Suprapubic skin (tissue), 4 donors: ENCODE results near the gene NELL1. TPM values are rescaled to one million over a fixed set of nuclear protein-coding genes. Genes with fewer than 3 reads are reported as not detected.

Experiments
- DNase-seq, 2 donors: peaks; one replicate each; pipeline ENCODE4 v3.0.0-alpha.2; 2019; ENCODE audit warnings: low spot score in 2 of 2
- H3K27ac ChIP-seq: fragments of 200-600 bp; sonication (generic); one replicate; pipeline ENCODE4 v1.5.1; 2019
- H3K27me3 ChIP-seq: fragments of 200-600 bp; sonication (generic); one replicate; pipeline ENCODE4 v1.5.1; 2019
- H3K36me3 ChIP-seq: fragments of 200-600 bp; sonication (generic); one replicate; pipeline ENCODE4 v1.5.1; 2019
- H3K4me1 ChIP-seq: fragments of 200-600 bp; sonication (generic); one replicate; pipeline ENCODE4 v1.5.1; 2019
- H3K4me3 ChIP-seq: fragments of 200-600 bp; sonication (generic); one replicate; pipeline ENCODE4 v1.5.1; 2019; ENCODE audit warnings: mild to moderate bottlenecking
- H3K9me3 ChIP-seq: fragments of 200-600 bp; sonication (generic); one replicate; pipeline ENCODE4 v1.5.1; 2019
- EP300 ChIP-seq: sonication (generic); formaldehyde crosslinking; IDR thresholded peaks from one replicate; pipeline ENCODE4 v1.6.1; 2017; ENCODE audit warnings: antibody characterized with exemption
- POLR2A ChIP-seq, 2 donors: fragments of 450-650 bp; IDR thresholded peaks; one replicate each; pipeline ENCODE4 v1.6.1; 2017; ENCODE audit warnings: antibody characterized with exemption in 2 of 2, mild to moderate bottlenecking in 2 of 2, moderate library complexity in 2 of 2
- POLR2AphosphoS5 ChIP-seq, 3 donors: sonication (generic); formaldehyde crosslinking; IDR thresholded peaks; one replicate each; pipeline ENCODE4 v1.6.1; 2017; ENCODE audit warnings: antibody characterized with exemption in 3 of 3
- WGBS: methylation state at CpG from one replicate; pipeline ENCODE4 v1.1.5; 2018; 5-methylcytosine and 5-hydroxymethylcytosine counted together
- total RNA-seq, 4 donors: library from RNA; depleted of rRNA; stranded (reverse); fragments of >200 nt; gene quantifications; one replicate each; pipeline ENCODE4 v1.1.0, GENCODE V29; 2016
- TF ChIP-seq, protein P1 (sequence below), 2 donors: fragments of 200-600 bp in 1 of 2; fragments of 450-650 bp in 1 of 2; sonication (generic) in 1 of 2; IDR thresholded peaks; one replicate each; pipeline ENCODE4 v1.5.1; 2016 to 2019; ENCODE audit warnings: antibody characterized with exemption in 2 of 2, mild to moderate bottlenecking in 1 of 2, moderate library complexity in 1 of 2

The NELL1 gene
- total RNA-seq, 4 donors from 2014 or later = 0.18 to 3.9 TPM; not detected in 2

DNA sequence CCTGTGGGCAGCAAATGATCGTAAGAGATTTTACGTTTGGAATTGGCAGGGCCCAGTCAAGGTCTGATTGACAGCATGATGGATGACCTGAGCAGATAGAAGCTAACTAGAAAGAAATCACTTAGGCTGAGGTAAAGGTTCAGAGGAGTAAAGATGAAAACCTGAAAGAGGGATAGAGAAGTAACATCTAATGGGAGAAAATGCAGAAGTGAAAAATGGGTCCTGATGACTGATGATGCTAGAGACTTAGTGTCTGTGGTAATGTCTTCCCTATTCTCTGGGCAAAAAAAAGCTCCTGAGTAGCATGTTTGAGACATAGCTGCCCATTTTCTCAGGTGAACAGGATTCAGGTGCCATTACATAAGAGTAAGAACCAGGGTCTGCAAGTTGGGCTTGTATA is 894.7 kb downstream of the NELL1 start:
- H3K27ac ChIP-seq = no peak overlapping the region
- 64% methylated on average over 2 of the region's 2 CpGs for WGBS
- H3K36me3 ChIP-seq = no peaks in the 10 kb centered on the region
- H3K27me3 ChIP-seq = no peaks in the 10 kb centered on the region
- H3K4me3 ChIP-seq = no peak overlapping the region
- no peaks in the 10 kb centered on the region for H3K4me1 ChIP-seq
- no peak for DNase-seq
- TF ChIP-seq POLR2AphosphoS5 (IDR thresholded peaks at IDR 0.05) = no peak
- no peak for TF ChIP-seq POLR2A (IDR thresholded peaks at IDR 0.05)
- TF ChIP-seq, protein P1, sequence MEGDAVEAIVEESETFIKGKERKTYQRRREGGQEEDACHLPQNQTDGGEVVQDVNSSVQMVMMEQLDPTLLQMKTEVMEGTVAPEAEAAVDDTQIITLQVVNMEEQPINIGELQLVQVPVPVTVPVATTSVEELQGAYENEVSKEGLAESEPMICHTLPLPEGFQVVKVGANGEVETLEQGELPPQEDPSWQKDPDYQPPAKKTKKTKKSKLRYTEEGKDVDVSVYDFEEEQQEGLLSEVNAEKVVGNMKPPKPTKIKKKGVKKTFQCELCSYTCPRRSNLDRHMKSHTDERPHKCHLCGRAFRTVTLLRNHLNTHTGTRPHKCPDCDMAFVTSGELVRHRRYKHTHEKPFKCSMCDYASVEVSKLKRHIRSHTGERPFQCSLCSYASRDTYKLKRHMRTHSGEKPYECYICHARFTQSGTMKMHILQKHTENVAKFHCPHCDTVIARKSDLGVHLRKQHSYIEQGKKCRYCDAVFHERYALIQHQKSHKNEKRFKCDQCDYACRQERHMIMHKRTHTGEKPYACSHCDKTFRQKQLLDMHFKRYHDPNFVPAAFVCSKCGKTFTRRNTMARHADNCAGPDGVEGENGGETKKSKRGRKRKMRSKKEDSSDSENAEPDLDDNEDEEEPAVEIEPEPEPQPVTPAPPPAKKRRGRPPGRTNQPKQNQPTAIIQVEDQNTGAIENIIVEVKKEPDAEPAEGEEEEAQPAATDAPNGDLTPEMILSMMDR (IDR thresholded peaks at IDR 0.05) = no peak
- no peak for TF ChIP-seq EP300
- no peaks in the 10 kb centered on the region for H3K9me3 ChIP-seq

DNA sequence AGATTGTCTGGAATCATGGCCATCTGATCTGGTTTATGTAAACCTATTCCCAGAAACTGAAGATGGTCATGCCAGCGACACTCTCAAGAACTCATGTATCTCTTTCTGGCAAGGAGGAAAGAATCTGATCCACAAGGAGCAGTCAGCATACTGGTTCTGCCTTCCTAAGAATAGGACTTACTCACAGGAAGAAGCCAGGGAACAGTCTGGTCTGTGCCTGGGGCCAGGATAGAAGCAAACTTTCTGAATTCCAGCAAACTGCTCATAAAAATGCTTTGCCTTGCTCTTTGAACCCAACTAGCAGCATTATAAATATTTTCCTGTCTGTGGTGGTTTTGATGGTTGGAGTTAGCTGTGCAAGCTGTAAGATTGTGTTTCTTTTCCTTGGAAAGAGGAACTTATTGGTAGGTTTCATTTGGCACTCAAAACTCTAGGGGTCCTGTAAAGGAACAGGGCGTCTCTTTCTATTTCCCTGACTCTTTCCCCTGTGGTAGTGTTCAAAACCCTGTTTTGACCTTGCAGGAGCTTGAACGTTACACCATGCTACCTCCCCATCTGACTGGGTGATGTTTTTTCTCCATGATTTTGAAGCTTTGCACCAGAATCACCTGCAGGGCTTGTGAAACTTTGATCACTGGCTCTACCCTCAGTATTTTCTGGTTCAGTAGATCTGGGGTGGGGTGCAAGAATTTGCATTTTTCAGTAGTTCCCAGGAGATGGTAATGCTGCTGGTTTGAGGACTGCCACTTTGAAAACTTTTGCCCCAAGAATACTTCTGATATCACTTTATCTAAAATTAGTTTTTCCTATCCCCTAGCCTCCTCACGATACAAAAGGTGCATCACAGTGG is 895.7 kb downstream of the NELL1 start:
- no peaks in the 10 kb centered on the region for H3K4me1 ChIP-seq
- no peaks in the 10 kb centered on the region for H3K27me3 ChIP-seq
- H3K4me3 ChIP-seq = no peak overlapping the region
- no peak for TF ChIP-seq POLR2A (IDR thresholded peaks at IDR 0.05)
- TF ChIP-seq POLR2AphosphoS5 (IDR thresholded peaks at IDR 0.05) = no peak
- TF ChIP-seq EP300 = no peak
- TF ChIP-seq, protein P1 (IDR thresholded peaks at IDR 0.05) = no peak
- WGBS = 70% methylated on average over 4 of the region's 4 CpGs
- H3K36me3 ChIP-seq = no peaks in the 10 kb centered on the region
- H3K9me3 ChIP-seq = no peaks in the 10 kb centered on the region
- H3K27ac ChIP-seq = no peak overlapping the region
- no peak for DNase-seq

DNA sequence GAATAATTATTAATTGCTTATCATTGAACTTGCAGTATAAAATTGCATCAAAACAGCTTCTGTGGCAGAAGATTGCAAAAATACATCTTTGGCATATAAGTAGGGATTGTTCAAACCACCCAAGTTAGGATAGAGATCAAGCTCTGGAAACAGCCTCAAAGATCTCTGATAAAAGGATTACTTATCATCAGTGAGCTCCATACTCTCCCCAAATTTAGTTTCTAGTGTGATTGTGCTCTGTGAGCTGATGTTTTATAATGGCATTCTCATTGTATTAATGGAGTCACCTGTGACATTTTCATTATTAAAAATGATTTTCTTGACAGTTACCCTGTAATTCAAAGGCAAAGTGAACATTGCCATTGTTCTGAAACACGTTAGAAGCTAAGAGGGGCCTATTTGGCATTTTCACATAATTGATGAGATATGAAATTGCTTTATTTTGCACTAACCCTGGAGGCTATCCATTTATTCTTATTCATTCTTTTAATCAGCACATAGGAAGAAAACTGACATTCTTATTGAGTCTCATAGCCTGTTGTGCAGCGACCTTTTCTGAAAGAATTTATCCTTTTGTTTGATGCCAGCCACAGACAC is 897.2 kb downstream of the NELL1 start:
- WGBS = 55% methylated on average over 2 of the region's 2 CpGs
- DNase-seq = no peak
- Histone ChIP-seq H3K4me1 (no peaks in the 10 kb centered on the region), H3K9me3 (no peaks in the 10 kb centered on the region), H3K27me3 (no peaks in the 10 kb centered on the region), H3K27ac (no peak overlapping the region), H3K36me3 (no peaks in the 10 kb centered on the region), H3K4me3 (no peak overlapping the region)
- TF ChIP-seq POLR2A (IDR thresholded peaks at IDR 0.05) (no peak), POLR2AphosphoS5 (IDR thresholded peaks at IDR 0.05) (no peak)
- TF ChIP-seq, protein P1 (IDR thresholded peaks at IDR 0.05) = no peak

DNA sequence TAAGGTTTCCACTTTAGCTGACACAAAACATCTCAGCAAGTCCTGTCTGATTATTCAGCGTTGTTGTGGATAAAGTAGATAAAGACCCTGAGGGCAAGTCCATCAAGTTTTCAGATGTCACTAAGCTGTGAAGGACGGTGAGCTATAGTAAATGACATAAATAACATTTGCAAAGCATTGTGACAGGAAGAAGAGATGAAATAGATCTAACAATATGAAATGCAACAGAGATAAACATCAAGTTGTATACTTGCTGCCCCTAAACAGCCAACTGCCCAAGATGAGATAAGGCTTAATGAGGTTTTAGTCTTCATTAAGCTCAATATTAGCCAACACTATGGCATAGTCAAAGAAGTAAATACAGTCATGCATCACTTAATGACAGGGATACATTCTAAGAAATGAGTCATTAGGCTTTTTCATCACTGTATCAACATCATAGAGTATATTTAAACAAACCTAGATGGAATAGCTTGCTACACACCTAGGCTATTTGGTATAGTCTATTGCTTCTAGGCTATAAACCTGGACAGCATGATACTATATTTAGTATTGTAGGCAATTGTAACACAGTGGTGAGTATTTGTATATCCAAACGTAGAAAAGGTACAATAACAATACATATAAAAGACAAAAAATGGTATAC is 898.4 kb downstream of the NELL1 start:
- Histone ChIP-seq H3K4me3 (no peak overlapping the region), H3K9me3 (no peaks in the 10 kb centered on the region), H3K4me1 (no peaks in the 10 kb centered on the region), H3K27ac (no peak overlapping the region), H3K36me3 (no peaks in the 10 kb centered on the region), H3K27me3 (no peaks in the 10 kb centered on the region)
- TF ChIP-seq EP300 (no peak), POLR2A (IDR thresholded peaks at IDR 0.05) (no peak), POLR2AphosphoS5 (IDR thresholded peaks at IDR 0.05) (no peak)
- TF ChIP-seq, protein P1 (IDR thresholded peaks at IDR 0.05) = no peak
- WGBS = 56% methylated on average over 3 of the region's 3 CpGs
- DNase-seq = no peak

DNA sequence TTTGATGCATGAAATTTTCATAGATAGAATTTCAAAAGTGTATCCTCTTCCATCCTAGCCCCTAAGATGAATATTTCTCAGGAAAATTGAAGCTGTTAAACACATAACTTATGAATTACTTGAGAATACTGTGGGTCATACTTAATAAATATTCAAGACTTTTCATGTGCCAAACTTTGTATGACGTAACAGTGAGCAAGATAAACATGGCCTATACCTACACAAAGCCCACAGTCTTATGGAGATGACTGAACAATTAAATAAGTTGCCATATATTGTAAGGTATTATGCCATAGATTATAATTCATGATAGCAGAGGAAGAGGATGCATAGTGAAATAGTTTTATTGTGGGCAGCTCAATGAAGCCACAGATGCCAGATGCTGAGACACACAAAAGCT is 902.8 kb downstream of the NELL1 start:
- no peaks in the 10 kb centered on the region for H3K4me1 ChIP-seq
- H3K27ac ChIP-seq = no peak overlapping the region
- H3K9me3 ChIP-seq = no peaks in the 10 kb centered on the region
- WGBS = 69% methylated on average over 1 of the region's 1 CpG
- no peak overlapping the region for H3K4me3 ChIP-seq
- no peaks in the 10 kb centered on the region for H3K27me3 ChIP-seq
- no peak for DNase-seq
- TF ChIP-seq, protein P1 (IDR thresholded peaks at IDR 0.05) = no peak
- no peak for TF ChIP-seq POLR2A (IDR thresholded peaks at IDR 0.05)
- no peak for TF ChIP-seq POLR2AphosphoS5 (IDR thresholded peaks at IDR 0.05)
- TF ChIP-seq EP300 = no peak
- H3K36me3 ChIP-seq = no peaks in the 10 kb centered on the region
